Astrocyte (in vitro differentiated cells and primary cell): ENCODE results near the gene IDUA. TPM values are rescaled to one million over a fixed set of nuclear protein-coding genes. Genes with fewer than 3 reads are reported as not detected.
"Not testable (repeated sequence)": the region's sequence is repeated elsewhere in the genome, so short reads cannot be mapped to it uniquely, and the experiment has no call there.

ENCODE experiments used
- DNase-seq: peaks from one replicate; pipeline ENCODE4 v3.0.0-alpha.2; 2010; ENCODE audit warnings: low read depth
- FAIRE-seq: peaks from 2 replicates; lab custom pipeline; 2011; peaks lifted over from hg19 to GRCh38; lab: Jason Lieb, UNC
- H2AFZ ChIP-seq: 2 replicates; pipeline ENCODE4 v1.6.0; 2012; ENCODE audit warnings: low read depth, low read length, inconsistent platforms
- H3K27ac ChIP-seq: 2 replicates; pipeline ENCODE4 v1.5.1; 2011; ENCODE audit warnings: low read depth, low read length, inconsistent platforms
- H3K27me3 ChIP-seq: 2 replicates; pipeline ENCODE4 v1.6.0; 2011; ENCODE audit warnings: low read length, inconsistent platforms; ENCODE audit not compliant: insufficient read depth
- H3K36me3 ChIP-seq: 2 replicates; pipeline ENCODE4 v1.5.1; 2011; ENCODE audit warnings: low read length, inconsistent platforms; ENCODE audit not compliant: insufficient read depth
- H3K4me1 ChIP-seq: 2 replicates; pipeline ENCODE4 v1.5.1; 2011; ENCODE audit warnings: low read length, inconsistent platforms; ENCODE audit not compliant: insufficient read depth
- H3K4me2 ChIP-seq: 2 replicates; pipeline ENCODE4 v1.6.0; 2012; ENCODE audit warnings: low read length, inconsistent platforms
- H3K4me3 ChIP-seq: 2 replicates; pipeline ENCODE4 v1.5.1; 2011; ENCODE audit warnings: low read depth, mild to moderate bottlenecking, low read length, inconsistent platforms; ENCODE audit not compliant: insufficient read depth
- H3K79me2 ChIP-seq: 2 replicates; pipeline ENCODE4 v1.6.0; 2012; ENCODE audit warnings: mild to moderate bottlenecking, low read length, inconsistent platforms; ENCODE audit not compliant: insufficient read depth
- H3K9ac ChIP-seq: 2 replicates; pipeline ENCODE4 v1.6.0; 2012; ENCODE audit warnings: mild to moderate bottlenecking, low read length, inconsistent platforms
- H3K9me3 ChIP-seq: 2 replicates; pipeline ENCODE4 v1.5.1; 2012; ENCODE audit warnings: low read depth, mild to moderate bottlenecking, low read length, inconsistent platforms; ENCODE audit not compliant: insufficient read depth
- H4K20me1 ChIP-seq: 2 replicates; pipeline ENCODE4 v1.6.0; 2012; ENCODE audit warnings: low read length, inconsistent platforms; ENCODE audit not compliant: insufficient read depth
- H3K27ac Mint-ChIP-seq: one replicate; pipeline ENCODE4 v1.8.0; 2021; ENCODE audit warnings: mild to moderate bottlenecking, mixed read lengths; ENCODE audit not compliant: unreplicated experiment
- H3K27me3 Mint-ChIP-seq: one replicate; pipeline ENCODE4 v1.8.0; 2021; ENCODE audit warnings: low read depth, mixed read lengths; ENCODE audit not compliant: unreplicated experiment
- H3K36me3 Mint-ChIP-seq: one replicate; pipeline ENCODE4 v1.8.0; 2021; ENCODE audit warnings: low read depth, mixed read lengths; ENCODE audit not compliant: unreplicated experiment
- H3K4me1 Mint-ChIP-seq: one replicate; pipeline ENCODE4 v1.8.0; 2021; ENCODE audit warnings: low read depth, mixed read lengths; ENCODE audit not compliant: unreplicated experiment
- H3K4me3 Mint-ChIP-seq: one replicate; pipeline ENCODE4 v1.8.0; 2021; ENCODE audit warnings: mild to moderate bottlenecking, moderate library complexity, mixed read lengths; ENCODE audit not compliant: unreplicated experiment
- H3K9me3 Mint-ChIP-seq: one replicate; pipeline ENCODE4 v1.8.0; 2021; ENCODE audit warnings: mild to moderate bottlenecking, mixed read lengths; ENCODE audit not compliant: unreplicated experiment
- EZH2 ChIP-seq: IDR thresholded peaks from 2 replicates; pipeline ENCODE4 v1.6.1; 2012; ENCODE audit warnings: mild to moderate bottlenecking, low read length, inconsistent platforms; ENCODE audit not compliant: insufficient read depth
- total RNA-seq: library from RNA; stranded (reverse); gene quantifications from 2 replicates; pipeline ENCODE4 v1.2.1, GENCODE V29; 2021
- TF ChIP-seq, protein P1 (sequence below): IDR thresholded peaks from 2 replicates; pipeline ENCODE4 v1.5.1; 2011; ENCODE audit warnings: low read depth, mild to moderate bottlenecking, inconsistent platforms, low read length, moderate library complexity; ENCODE audit not compliant: insufficient read depth

IDUA gene
- total RNA-seq, 1 donor from 2014 or later: 20.5 TPM

GRCh38 chr4:1051472-1051871 is 64.6 kb downstream of the IDUA start:
- H4K20me1 ChIP-seq: no peaks in the 10 kb centered on the region
- no peak overlapping the region for H3K4me3 ChIP-seq
- peaks cover 18% of the 10 kb centered on the region for H3K27me3 Mint-ChIP-seq
- TF ChIP-seq, protein P1, sequence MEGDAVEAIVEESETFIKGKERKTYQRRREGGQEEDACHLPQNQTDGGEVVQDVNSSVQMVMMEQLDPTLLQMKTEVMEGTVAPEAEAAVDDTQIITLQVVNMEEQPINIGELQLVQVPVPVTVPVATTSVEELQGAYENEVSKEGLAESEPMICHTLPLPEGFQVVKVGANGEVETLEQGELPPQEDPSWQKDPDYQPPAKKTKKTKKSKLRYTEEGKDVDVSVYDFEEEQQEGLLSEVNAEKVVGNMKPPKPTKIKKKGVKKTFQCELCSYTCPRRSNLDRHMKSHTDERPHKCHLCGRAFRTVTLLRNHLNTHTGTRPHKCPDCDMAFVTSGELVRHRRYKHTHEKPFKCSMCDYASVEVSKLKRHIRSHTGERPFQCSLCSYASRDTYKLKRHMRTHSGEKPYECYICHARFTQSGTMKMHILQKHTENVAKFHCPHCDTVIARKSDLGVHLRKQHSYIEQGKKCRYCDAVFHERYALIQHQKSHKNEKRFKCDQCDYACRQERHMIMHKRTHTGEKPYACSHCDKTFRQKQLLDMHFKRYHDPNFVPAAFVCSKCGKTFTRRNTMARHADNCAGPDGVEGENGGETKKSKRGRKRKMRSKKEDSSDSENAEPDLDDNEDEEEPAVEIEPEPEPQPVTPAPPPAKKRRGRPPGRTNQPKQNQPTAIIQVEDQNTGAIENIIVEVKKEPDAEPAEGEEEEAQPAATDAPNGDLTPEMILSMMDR: no peak
- no peak for TF ChIP-seq EZH2
- H3K27ac Mint-ChIP-seq: no peak overlapping the region
- peaks cover 2% of the 10 kb centered on the region for H3K36me3 Mint-ChIP-seq
- no peak overlapping the region for H3K27ac ChIP-seq
- no peak overlapping the region for H3K4me3 Mint-ChIP-seq
- H3K4me2 ChIP-seq: no peak overlapping the region
- H3K4me1 ChIP-seq: peaks cover 8% of the 10 kb centered on the region
- H3K9me3 ChIP-seq: no peaks in the 10 kb centered on the region
- H2AFZ ChIP-seq: no peak overlapping the region
- H3K27me3 ChIP-seq: peaks cover 18% of the 10 kb centered on the region
- H3K36me3 ChIP-seq: no peaks in the 10 kb centered on the region
- H3K9ac ChIP-seq: no peak overlapping the region
- peaks cover 15% of the 10 kb centered on the region for H3K4me1 Mint-ChIP-seq
- no peaks in the 10 kb centered on the region for H3K79me2 ChIP-seq
- peaks cover 4% of the 10 kb centered on the region for H3K9me3 Mint-ChIP-seq
- no peak for FAIRE-seq
- no peak for DNase-seq

- TF ChIP-seq, protein P1: no peak
- peak; percentile 4 for TF ChIP-seq EZH2
- Histone ChIP-seq H2AFZ (no peak overlapping the region), H3K27ac (no peak overlapping the region), H3K36me3 (no peaks in the 10 kb centered on the region), H3K4me3 (no peak overlapping the region), H3K27me3 (peaks cover 18% of the 10 kb centered on the region), H3K79me2 (no peaks in the 10 kb centered on the region), H3K9me3 (no peaks in the 10 kb centered on the region), H3K4me2 (no peak overlapping the region), H4K20me1 (no peaks in the 10 kb centered on the region), H3K4me1 (peaks cover 3% of the 10 kb centered on the region), H3K9ac (no peak overlapping the region)
- H3K36me3 Mint-ChIP-seq: peaks cover 2% of the 10 kb centered on the region
- no peak overlapping the region for H3K27ac Mint-ChIP-seq
- DNase-seq (no peak), FAIRE-seq (no peak)
- H3K4me1 Mint-ChIP-seq: peaks cover 12% of the 10 kb centered on the region
- H3K27me3 Mint-ChIP-seq: peaks cover 18% of the 10 kb centered on the region
- H3K4me3 Mint-ChIP-seq: no peak overlapping the region
- peaks cover 4% of the 10 kb centered on the region for H3K9me3 Mint-ChIP-seq
These were observed 65.4 kb downstream of the IDUA start for GRCh38 chr4:1052231-1052671.

DNA sequence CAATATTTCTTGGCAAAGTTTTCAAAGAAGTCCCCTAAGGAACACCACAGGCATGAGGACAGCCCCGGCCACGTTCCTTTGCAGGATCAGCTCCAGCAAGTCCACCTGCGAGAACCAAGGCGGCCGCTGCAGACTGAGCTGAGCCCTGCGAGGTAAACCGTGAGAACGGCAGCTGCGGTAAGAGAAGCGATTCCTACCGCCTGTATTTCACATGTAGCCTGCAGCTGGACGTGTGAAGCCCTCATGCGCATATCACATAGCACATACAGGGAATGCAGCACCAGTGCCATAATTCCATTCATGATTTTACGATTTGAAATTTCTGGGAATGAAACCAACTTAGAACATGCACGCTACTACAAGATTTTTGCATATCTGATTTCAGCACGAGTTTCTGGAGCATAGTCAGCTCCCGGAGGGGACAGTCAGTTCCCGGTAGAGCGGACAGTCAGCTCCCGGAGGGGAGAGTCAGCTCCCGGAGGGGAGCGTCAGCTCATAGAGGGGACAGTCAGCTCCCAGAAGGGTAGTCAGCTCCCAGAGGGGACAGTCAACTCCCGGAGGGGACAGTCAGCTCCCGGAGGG is 66.3 kb downstream of the IDUA start:
- Mint-ChIP-seq H3K36me3 (peaks cover 2% of the 10 kb centered on the region), H3K9me3 (peaks cover 4% of the 10 kb centered on the region), H3K27ac (no peak overlapping the region), H3K4me3 (peak overlapping the region; percentile 62), H3K27me3 (peaks cover 18% of the 10 kb centered on the region), H3K4me1 (peaks cover 15% of the 10 kb centered on the region)
- Histone ChIP-seq H3K4me1 (peaks cover 3% of the 10 kb centered on the region), H2AFZ (no peak overlapping the region), H3K4me3 (no peak overlapping the region), H3K9ac (no peak overlapping the region), H3K9me3 (no peaks in the 10 kb centered on the region), H4K20me1 (no peaks in the 10 kb centered on the region), H3K27ac (no peak overlapping the region), H3K79me2 (no peaks in the 10 kb centered on the region), H3K4me2 (no peak overlapping the region), H3K36me3 (no peaks in the 10 kb centered on the region), H3K27me3 (peaks cover 20% of the 10 kb centered on the region)
- FAIRE-seq (peak; percentile 47), DNase-seq (no peak)
- TF ChIP-seq, protein P1: no peak
- TF ChIP-seq EZH2: no peak

- H3K79me2 ChIP-seq, FAIRE-seq, H2AFZ ChIP-seq, H3K27ac Mint-ChIP-seq, H3K4me3 ChIP-seq, H3K4me1 ChIP-seq, H3K9ac ChIP-seq, H3K36me3 ChIP-seq, H3K9me3 ChIP-seq, DNase-seq, H3K36me3 Mint-ChIP-seq, H3K4me3 Mint-ChIP-seq, H4K20me1 ChIP-seq, H3K4me2 ChIP-seq, H3K27ac ChIP-seq, H3K9me3 Mint-ChIP-seq: not testable (repeated sequence)
- peaks cover 18% of the 10 kb centered on the region for H3K4me1 Mint-ChIP-seq
- peaks cover 20% of the 10 kb centered on the region for H3K27me3 Mint-ChIP-seq
- peaks cover 20% of the 10 kb centered on the region for H3K27me3 ChIP-seq
These were observed 67.0 kb downstream of the IDUA start for GRCh38 chr4:1053891-1054290.
